ENCODE results near the gene ADRM1.

ADRM1 gene

GRCh38 chr20:62339647-62340062 is 36.9 kb downstream of the ADRM1 start:
- no peak for DNase-seq (ENCODE audit: low spot score)

- no peak for DNase-seq (ENCODE audit: low spot score)
These were observed 40.1 kb downstream of the ADRM1 start for GRCh38 chr20:62342910-62343309.

DNA sequence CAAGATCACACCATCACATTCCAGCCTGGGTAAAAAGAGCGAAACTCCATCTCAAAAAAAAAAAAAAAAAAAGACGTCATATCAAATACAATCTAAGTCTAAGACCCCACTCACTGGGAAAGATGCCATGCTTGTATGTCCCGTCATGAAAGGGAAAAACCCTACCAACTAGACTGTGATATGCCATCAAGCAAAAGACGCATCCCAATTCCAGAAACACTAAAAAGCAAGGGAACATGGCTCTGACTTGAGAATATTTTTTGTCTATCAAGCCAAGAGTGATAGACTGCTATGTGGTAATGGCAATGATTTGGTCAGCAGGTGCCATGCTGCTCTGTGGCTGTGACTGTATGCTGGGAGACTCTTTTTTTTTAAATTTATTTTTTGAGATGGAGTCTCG is 41.3 kb downstream of the ADRM1 start:
- no peak for DNase-seq (ENCODE audit: low spot score)

- no peak for DNase-seq (ENCODE audit: low spot score)
These were observed 42.0 kb downstream of the ADRM1 start for GRCh38 chr20:62344782-62345181.

DNA sequence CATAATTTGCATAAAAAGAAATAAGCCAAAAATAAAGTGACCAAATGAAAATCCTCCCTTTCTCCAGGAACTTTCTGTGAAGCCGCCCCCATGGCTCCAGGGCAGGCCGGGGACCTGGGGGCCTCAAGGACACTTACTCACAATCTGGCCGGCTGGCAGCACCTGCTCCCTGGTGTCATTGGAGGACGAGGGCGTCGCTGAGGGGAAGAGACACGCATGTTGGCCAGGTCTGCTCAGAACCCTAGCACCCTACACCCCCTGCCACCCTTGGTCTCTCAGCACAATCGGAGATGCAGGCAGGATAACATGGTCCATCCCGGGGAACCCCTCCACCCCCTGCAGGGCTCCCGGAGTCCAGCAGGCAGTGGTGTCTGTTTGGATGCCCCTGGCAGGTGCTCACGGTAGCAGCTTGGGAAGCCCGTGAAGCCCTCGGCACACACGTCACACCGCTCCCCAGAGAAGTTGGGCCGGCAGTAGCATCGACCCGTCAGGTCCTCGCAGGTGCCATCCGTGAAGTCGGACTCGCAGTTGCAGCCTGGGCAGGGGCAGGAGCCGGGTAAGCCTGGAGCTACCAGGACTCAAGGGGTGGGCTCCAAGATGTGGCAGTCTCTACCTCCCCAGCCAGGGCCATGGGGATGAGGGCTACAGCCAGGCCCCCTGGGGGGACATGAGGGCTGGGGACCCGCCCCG is 43.0 kb downstream of the ADRM1 start:
- DNase-seq (ENCODE audit: low spot score), result no peak

DNA sequence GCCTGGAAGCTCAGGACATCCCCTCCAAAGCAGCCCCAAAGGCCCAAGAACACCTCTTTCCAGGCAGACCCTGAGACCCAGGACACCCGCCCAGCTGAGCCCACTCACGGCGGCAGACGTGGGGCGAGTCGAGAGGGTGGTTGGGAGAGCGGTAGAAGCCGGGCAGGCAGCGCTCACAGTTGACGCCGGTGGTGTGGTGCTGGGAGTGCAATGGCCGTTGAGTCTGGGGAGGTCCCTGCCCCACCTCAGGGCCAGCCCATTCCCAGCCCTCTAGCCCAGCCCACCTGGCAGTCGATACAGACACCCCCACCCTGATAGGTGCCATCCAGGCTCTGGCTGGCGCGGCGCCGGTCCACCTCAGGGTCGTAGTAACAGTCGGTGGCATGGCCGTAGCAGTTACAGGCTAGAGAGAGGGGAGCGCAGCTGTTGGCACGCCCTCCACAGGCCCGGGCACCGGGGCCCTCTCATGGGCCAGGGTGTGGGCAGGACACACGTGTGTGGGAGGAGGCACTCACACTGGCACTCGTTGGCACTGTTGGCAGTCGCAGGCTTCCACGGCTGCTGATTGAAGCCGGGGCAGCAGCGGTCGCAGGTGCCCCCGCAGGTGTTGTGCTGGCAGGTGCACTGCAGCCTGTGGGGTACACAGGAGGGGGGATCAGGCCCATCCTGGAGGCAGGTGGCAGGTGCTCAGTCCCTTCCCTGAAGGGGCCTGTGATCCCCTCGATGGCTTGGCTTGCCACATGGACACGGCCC is 43.8 kb downstream of the ADRM1 start:
- DNase-seq (ENCODE audit: low spot score), result no peak

DNA sequence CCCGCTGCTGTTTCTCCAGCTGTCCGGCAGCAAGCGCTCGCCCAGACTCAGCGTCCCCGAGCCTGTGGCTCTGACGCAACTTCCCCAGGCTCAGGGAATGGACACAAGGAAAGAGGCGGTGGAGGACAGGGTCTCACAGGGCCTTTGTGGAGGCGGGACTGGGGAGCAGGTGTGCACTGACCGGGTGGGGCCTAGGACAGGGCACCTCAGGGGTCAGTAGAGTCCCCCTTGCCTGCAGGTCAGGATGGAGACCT is 44.3 kb downstream of the ADRM1 start:
- DNase-seq (ENCODE audit: low spot score), result no peak

- DNase-seq (ENCODE audit: low spot score), result no peak
These were observed 44.6 kb downstream of the ADRM1 start for GRCh38 chr20:62347445-62347844.

DNA sequence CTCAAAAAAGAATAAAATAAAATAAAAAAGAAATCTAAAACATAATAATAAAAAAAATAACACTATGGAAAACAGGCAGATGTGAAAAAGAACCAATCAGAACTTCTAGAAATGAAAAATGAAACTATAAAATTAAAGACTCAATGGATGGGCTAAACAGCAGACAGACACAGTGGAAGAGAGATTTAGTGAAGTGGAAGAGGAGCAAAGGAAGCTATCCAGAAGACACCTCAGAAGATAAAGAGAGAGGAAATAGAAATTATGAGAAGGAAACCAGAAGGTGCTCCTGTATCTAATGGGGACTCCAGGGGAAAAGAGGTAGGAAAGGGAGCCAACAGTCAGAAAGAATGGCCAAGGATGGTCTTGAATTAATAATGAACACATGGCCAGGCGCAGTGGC is 45.8 kb downstream of the ADRM1 start:
- DNase-seq (ENCODE audit: low spot score), result no peak

- no peak for DNase-seq (ENCODE audit: low spot score)
These were observed 46.8 kb downstream of the ADRM1 start for GRCh38 chr20:62349556-62350097.

DNA sequence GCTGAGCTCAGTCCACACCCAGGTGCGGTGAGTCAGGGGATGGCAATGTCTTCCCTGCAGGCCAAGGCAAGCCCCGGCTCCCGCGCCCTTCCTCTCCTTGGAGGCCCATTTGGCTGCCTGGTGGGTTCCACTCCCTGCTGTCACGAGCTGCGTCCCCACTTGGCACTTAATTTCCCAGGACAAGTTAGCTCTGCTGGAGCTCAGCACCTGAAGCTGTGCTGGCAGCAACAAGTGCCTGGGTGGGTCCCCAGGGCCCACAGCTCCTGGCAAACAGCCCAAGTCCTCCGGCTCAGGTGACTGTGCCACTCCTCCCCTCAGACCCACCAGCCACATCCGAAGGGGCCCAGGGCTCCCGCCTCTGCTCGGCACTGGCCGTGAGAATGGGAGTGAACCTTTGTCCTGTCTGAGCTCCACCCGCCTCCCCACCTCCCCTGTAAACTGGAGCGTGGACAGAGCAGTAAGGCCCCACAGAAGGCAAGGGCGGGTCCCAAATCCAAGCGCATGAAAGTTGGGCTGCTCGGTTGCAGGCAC is 47.4 kb downstream of the ADRM1 start:
- no peak for DNase-seq (ENCODE audit: low spot score)

DNA sequence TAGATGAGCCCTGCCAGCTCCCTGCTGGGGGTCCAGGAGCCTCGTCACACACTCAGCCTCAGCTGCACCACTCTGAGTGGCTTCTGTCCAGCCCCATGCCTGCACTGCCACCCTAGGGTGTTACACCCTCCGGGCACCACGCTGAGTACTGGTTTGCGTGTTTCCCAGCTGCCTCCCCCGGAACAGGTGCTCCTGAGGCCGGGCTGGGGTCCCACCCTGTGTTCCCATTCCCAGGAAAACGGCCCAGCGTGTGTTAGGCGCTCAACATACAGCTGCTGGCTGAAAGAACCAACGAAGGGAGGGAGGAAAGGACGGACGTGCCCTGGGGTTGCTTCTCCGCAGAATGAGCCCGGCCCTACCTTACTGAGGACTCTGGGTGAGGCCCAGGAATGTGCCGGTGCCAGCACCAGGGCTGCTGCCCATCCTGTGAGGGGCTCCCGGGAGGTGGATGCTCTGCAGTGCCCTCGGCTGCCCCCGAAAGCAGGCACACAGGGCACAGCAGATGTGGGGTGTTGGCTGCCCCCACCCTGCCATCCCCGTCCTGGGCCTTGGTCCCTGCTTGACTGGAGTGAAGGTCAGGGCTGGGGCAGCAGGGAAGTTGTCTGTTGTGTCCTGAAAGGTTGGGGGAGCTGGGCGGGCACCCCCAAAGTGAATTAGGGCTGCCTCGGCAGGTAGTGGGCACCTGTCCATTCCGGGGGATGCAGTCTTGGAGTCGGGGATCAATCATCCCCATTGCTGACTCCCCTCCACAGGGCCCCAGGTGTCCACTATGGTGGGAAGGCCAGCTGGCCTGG is 48.0 kb downstream of the ADRM1 start:
- no peak for DNase-seq (ENCODE audit: low spot score)

DNA sequence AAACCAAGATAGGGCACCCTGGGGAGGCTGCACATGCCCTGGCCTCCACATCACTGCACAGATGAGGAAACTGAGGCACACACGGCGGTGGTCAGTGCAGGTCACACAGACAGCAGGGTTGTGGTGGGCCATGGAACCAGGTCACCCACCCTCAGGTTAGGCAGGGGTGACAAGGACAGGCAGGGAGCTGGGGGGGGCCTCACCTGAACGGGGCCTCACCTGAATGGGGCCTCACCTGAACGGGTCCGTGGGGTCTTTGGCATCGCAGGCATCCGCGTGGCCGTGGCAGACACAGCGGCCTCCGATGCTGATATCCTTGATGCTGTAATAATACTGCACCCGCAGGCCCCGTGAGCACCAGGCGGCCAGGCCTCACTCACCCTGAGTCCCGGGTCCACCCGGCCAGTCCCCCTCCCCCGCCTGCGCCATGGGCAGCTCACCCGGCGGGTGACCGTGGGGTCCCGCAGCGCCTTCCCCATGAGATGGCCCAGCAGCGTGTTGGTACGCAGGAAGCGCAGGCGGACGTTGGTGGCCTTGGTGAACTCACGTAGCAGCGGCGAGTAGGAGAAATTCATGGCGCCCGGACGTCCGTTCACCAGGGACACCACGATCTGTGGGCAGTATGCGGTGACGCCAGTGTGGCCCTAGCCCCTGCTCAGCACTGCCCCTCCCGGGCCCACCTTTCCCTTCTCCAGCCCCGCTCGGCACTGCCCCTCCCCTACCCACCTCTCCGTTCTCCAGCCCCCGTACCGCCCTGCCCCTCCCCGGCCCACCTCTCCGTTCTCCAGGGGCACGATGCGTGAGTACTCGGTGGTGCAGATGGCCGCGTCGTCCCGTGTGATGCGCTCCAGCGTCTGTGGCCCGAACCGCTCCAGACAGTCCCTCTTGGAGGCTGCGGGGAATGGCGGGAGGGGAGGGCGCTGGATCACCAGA is 48.9 kb downstream of the ADRM1 start:
- no peak for DNase-seq (ENCODE audit: low spot score)

- DNase-seq (ENCODE audit: low spot score), result no peak
These were observed 49.8 kb downstream of the ADRM1 start for GRCh38 chr20:62352402-62353288.

DNA sequence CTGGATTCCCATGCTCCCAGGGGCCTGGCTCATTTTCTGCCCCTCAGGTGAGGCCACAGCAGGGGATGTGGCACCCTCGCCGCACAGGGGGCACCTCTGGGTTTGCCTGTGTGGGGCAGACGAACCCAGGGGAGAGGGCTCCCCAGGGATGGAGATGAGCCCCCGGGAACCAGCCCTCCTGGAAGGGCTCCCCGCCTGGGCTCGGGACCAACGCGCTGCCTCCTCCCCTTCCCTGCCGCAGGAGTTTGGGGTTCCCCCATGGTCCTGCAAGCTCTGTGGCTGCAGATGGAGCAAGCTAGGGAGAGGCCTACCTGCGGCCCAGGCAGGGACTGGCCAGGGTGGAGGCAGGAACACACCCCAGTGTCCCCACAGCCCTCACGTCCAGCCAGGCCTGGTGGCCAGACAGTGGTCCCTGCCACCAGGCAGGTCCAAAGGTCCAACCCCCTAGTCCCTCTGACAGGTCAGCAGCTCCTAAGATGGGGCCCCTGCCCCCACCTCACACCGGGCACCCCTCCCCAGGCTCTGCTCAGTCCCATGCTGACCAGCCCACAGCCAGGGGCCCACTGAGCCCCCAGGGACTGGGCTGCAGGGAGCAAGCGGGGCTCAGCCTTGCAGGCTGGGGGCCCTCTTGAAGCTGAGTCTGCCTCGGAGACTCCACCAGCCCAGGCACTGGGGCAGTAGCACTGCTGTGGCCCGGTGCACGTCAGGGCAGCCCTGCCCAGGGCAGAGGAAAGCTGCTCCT is 50.7 kb downstream of the ADRM1 start:
- no peak for DNase-seq (ENCODE audit: low spot score)

DNA sequence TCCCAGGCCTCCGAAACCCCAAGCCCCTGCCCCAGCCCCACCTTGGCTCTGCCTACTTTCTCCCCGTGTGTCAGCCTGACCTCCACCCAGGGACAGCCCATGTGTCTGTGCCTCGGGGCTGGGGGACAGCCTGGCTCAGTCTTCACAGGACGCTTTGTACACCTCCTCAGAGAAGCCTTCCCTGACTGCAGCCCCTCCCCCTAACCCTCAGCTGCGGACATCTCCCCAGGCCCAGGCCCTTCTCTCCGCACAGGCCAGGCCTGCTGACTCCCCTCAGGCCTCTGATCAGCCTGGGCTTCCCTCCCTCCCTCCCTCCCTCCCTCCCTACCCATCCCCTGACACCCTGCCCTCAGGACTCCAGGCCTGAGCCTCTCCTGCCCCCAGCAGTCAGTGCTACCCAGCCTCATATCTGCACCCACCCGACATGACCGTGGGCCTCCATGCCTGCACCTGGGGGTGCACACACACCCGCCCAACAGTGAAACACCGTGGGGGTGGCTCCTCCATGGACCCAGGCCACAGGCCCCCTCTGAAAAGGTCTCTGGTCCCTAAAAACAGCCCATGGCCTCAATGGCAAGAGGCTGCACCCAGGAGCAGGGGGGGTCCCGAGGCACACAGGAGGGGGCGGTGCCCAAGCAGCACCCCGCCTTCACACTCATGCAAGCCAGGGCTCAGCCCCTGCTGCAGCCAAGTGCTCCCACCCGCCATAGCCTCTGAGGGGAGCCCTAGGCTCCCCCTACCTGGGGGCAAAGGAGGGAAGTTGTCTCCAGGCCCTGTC is 51.4 kb downstream of the ADRM1 start:
- no peak for DNase-seq (ENCODE audit: low spot score)

DNA sequence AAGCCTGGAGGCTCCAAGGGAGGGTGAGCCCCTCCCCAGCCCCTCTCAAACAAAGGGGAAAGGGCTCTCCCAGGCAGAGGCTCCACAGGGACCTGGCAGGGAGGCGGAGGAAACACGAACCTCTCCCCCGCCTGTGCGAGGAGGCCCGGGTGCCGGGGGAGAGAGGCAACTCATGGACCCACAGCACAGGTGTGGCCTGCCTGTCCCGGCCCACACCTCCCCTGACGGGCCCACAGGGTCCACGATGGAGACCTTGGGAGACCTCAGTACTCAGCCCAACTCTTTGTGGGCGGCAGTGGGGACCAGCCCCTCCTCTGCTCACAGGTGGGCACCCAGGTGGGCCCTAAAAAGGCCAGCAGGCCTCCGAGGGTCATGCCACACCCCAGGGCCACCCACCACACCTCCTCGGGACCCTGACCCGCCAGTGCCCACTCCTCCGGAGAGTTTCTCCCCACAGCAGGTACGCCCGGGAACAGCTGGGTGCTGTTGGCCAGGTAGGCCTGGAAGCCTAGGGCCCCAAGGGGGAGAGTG is 52.1 kb downstream of the ADRM1 start:
- no peak for DNase-seq (ENCODE audit: low spot score)

DNA sequence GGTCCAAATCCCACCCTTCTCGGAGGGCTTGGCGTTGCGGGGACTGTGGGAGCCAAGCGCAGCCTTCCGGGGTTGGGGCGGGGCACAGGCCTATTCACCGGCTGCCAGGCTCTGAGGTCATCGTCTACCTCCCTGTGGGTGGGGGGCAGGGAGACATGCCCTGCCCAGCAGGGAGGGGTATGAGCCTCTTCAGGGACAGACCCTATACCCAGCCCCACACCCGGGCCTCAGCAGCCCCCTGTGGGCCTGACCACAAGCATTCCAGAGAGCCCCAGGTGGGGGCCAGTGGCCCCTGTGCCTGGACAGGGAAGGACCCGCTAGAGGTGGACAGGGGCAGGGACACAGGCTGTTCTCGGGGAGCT is 52.7 kb downstream of the ADRM1 start:
- no peak for DNase-seq (ENCODE audit: low spot score)
